Chondrocyte (in vitro differentiated cells): ENCODE measurements around the gene CLEC4G. TPM values are rescaled to one million over a fixed set of nuclear protein-coding genes. Genes with fewer than 3 reads are reported as not detected.

Experiments
- DNase-seq: peaks from one replicate; pipeline ENCODE4 v3.0.0; 2021; ENCODE audit warnings: mixed read lengths, low spot score
- H3K27ac Mint-ChIP-seq: one replicate; pipeline ENCODE4 v1.8.0; 2021; ENCODE audit warnings: mild to moderate bottlenecking, moderate library complexity, mixed read lengths; ENCODE audit not compliant: unreplicated experiment
- H3K27me3 Mint-ChIP-seq: 2 replicates; pipeline ENCODE4 v1.8.0; 2021; ENCODE audit warnings: low read depth, mixed read lengths
- H3K36me3 Mint-ChIP-seq: 2 replicates; pipeline ENCODE4 v1.8.0; 2021; ENCODE audit warnings: low read depth, mixed read lengths
- H3K4me1 Mint-ChIP-seq: 2 replicates; pipeline ENCODE4 v1.8.0; 2021; ENCODE audit warnings: low read depth, mild to moderate bottlenecking, mixed read lengths
- H3K4me3 Mint-ChIP-seq: one replicate; pipeline ENCODE4 v1.8.0; 2021; ENCODE audit warnings: mild to moderate bottlenecking, moderate library complexity, mixed read lengths; ENCODE audit not compliant: unreplicated experiment
- H3K9me3 Mint-ChIP-seq: 2 replicates; pipeline ENCODE4 v1.8.0; 2021; ENCODE audit warnings: low read depth, mixed read lengths
- total RNA-seq: library from RNA; stranded (reverse); gene quantifications from 3 replicates; pipeline ENCODE4 v1.2.1, GENCODE V29; 2021
- TF ChIP-seq, protein P1 (sequence below): fragments of 200-600 bp; sonication (generic); IDR thresholded peaks from 2 replicates; pipeline ENCODE4 v1.5.0; 2021; ENCODE audit warnings: antibody characterized with exemption, mild to moderate bottlenecking, moderate library complexity

CLEC4G gene
- total RNA-seq, 1 donor from 2014 or later = not detected

DNA sequence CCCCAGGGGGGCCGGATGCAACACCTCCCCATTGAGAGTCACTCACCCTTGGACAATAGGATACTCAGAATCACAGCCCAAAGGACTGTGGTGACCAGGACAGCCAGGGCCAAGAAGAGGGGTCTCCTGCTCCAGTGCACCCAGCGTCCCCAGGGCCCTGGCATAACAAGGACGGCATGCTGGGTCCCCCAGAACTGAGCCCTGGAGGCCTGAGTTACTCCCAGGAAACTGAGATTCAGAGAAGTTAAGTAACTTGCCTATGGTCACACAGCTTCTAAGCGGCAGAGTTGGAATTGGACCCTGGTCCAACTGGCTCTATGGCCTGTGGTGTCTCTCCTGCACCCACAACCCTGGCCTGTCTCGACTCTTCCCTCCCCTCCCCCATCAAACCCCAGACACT lies 295 bp downstream of the CLEC4G start:
- H3K36me3 Mint-ChIP-seq = no peaks in the 10 kb centered on the region
- H3K9me3 Mint-ChIP-seq = no peaks in the 10 kb centered on the region
- TF ChIP-seq, protein P1, sequence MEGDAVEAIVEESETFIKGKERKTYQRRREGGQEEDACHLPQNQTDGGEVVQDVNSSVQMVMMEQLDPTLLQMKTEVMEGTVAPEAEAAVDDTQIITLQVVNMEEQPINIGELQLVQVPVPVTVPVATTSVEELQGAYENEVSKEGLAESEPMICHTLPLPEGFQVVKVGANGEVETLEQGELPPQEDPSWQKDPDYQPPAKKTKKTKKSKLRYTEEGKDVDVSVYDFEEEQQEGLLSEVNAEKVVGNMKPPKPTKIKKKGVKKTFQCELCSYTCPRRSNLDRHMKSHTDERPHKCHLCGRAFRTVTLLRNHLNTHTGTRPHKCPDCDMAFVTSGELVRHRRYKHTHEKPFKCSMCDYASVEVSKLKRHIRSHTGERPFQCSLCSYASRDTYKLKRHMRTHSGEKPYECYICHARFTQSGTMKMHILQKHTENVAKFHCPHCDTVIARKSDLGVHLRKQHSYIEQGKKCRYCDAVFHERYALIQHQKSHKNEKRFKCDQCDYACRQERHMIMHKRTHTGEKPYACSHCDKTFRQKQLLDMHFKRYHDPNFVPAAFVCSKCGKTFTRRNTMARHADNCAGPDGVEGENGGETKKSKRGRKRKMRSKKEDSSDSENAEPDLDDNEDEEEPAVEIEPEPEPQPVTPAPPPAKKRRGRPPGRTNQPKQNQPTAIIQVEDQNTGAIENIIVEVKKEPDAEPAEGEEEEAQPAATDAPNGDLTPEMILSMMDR = no peak
- no peak for DNase-seq
- no peak overlapping the region for H3K4me3 Mint-ChIP-seq
- peaks cover 56% of the 10 kb centered on the region for H3K27me3 Mint-ChIP-seq
- H3K27ac Mint-ChIP-seq = no peak overlapping the region
- no peaks in the 10 kb centered on the region for H3K4me1 Mint-ChIP-seq

DNA sequence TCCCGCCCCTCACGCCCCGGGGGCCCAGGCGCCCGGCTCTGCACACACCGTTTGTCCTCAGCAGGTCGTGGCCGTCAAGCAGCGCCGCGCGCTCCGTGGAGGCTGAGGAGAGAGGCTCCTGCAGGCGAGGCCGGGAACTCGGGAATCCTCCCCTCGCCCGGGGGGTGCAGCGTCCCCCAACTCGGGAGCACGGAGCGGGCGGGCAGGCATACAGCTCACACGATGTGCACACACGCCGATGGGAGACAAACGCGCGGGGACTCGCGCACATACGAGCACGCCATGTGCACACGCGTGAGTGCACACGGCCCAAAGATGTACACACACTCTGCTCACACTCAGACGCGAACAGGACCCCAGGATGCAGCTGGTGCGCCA lies 703 bp downstream of the CLEC4G start:
- no peak overlapping the region for H3K4me3 Mint-ChIP-seq
- peaks cover 53% of the 10 kb centered on the region for H3K27me3 Mint-ChIP-seq
- TF ChIP-seq, protein P1 = no peak
- no peaks in the 10 kb centered on the region for H3K4me1 Mint-ChIP-seq
- no peaks in the 10 kb centered on the region for H3K36me3 Mint-ChIP-seq
- H3K27ac Mint-ChIP-seq = no peak overlapping the region
- no peak for DNase-seq
- H3K9me3 Mint-ChIP-seq = no peaks in the 10 kb centered on the region

DNA sequence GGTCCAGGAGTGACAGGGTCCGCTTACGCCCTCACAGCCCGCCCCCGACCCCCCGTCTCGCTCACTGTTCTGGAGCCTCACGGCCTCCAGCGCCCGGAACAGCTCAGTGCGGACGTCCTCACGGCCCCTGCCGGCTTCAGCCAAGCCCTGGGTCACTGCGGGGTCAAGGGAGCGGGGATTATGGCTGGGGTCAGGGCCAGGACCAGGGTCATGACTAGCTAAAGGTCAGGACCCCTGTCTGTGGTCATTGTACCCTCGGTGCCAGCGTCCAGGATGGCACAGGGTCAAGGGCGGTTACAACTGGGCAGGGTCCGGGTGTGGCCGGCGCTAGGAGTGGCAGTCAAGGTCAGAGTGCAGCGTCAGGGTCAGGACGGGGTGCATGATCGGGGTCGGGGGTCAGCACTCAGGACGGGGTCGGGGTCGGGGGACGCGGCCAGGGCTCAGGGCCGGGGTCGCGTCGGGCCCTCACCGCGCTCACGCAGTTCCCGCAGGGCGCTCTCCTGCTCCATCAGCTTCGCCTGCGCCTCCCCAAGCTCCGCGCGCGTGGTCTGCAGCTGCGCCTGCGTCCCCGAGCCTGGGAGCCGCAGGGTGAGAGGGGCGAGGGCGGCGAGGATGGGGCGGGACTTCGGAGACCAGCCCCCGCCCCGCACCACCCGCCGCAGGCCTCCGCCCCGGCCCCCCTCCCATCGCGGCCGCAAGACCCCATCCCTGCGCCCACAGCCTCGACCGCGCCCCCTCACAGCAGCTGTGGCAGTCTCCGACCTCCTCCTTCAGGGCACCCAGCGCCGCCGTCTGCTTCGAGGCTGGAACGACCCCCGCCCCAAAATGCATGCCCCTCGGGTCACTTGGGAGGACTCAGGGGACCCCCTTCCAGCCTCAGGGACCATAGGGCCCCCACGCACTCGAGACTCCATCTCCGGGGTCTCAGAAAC lies 1.4 kb downstream of the CLEC4G start:
- peaks cover 51% of the 10 kb centered on the region for H3K27me3 Mint-ChIP-seq
- TF ChIP-seq, protein P1 = no peak
- no peak overlapping the region for H3K4me3 Mint-ChIP-seq
- DNase-seq = no peak
- H3K4me1 Mint-ChIP-seq = no peaks in the 10 kb centered on the region
- H3K9me3 Mint-ChIP-seq = no peaks in the 10 kb centered on the region
- H3K36me3 Mint-ChIP-seq = no peaks in the 10 kb centered on the region
- no peak overlapping the region for H3K27ac Mint-ChIP-seq

DNA sequence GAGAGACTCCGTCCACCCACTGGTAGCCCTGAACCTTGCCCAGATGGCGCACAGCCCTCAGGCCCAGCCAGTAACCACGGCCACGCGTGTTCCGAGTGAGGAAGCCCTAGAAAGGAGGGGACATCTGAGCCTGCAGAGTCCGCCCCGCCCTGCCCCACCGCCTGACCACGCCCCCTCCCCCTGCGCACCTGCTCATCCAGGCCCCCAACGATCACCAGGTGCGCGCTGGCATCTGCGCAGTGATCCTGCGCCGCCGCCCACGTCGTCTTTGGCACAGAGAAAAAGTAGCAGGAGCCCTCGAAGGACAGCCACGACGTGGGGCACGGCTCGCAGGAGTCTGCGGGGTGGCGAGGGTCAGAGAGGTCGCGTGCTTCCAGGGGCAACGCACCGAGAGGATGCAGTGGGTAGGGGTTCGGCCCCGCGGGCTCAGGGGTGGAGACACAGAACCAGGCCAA lies 2.1 kb downstream of the CLEC4G start:
- TF ChIP-seq, protein P1 = no peak
- no peak overlapping the region for H3K27ac Mint-ChIP-seq
- H3K4me3 Mint-ChIP-seq = no peak overlapping the region
- no peaks in the 10 kb centered on the region for H3K9me3 Mint-ChIP-seq
- no peak for DNase-seq
- H3K27me3 Mint-ChIP-seq = peaks cover 48% of the 10 kb centered on the region
- H3K4me1 Mint-ChIP-seq = no peaks in the 10 kb centered on the region
- H3K36me3 Mint-ChIP-seq = no peaks in the 10 kb centered on the region

DNA sequence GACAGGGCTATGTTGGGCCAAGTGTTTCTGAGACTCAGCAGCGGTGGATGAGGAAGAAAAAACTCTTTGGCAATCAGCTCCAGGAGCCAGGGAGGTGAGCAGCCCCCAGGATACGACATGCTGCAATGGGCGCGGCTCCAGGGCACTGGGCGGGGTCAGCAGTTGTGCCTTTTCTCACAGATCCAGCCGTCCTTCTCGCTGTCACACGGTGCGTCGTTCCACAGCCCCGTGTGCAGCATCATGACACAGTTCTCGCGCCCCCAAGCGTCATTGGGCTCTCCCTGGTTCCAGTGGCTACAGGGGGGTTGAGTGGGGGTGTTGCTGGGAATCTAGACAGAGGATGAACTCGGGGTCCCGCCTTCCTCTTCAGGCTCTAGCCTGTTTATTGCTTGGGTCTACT lies 2.7 kb downstream of the CLEC4G start:
- Mint-ChIP-seq H3K27ac (no peak overlapping the region), H3K36me3 (no peaks in the 10 kb centered on the region), H3K27me3 (peaks cover 48% of the 10 kb centered on the region), H3K4me3 (no peak overlapping the region), H3K4me1 (no peaks in the 10 kb centered on the region), H3K9me3 (no peaks in the 10 kb centered on the region)
- DNase-seq = no peak
- TF ChIP-seq, protein P1 = no peak
